Kidney (tissue), 14 donors: ENCODE measurements around the gene UGT2B11. TPM values are rescaled to one million over a fixed set of nuclear protein-coding genes. Genes with fewer than 3 reads are reported as not detected.
"Not testable (repeated sequence)": the region's sequence is repeated elsewhere in the genome, so short reads cannot be mapped to it uniquely, and the experiment has no call there.

ENCODE experiments used
- DNase-seq, 5 donors: peaks; one replicate each; pipeline ENCODE4 v3.0.0-alpha.2; 2013 to 2020
- FAIRE-seq: peaks from 2 replicates; lab custom pipeline; 2012; peaks lifted over from hg19 to GRCh38; lab: Jason Lieb, UNC
- H3K27ac ChIP-seq, 2 donors: one replicate each; pipeline ENCODE4 v1.7.0; 2013; ENCODE audit warnings: low read depth in 2 of 2, low read length in 2 of 2, inconsistent platforms in 1 of 2
- H3K27me3 ChIP-seq: one replicate; pipeline ENCODE4 v1.7.1; 2013; ENCODE audit warnings: low read length, inconsistent platforms; ENCODE audit not compliant: control insufficient read depth, insufficient read depth
- H3K36me3 ChIP-seq, 3 donors: one replicate each; pipeline versions ENCODE4 v1.7.0 to v1.7.1; 2013; ENCODE audit warnings: low read length in 3 of 3, control low read depth in 1 of 3, inconsistent platforms in 1 of 3; ENCODE audit not compliant: insufficient read depth in 3 of 3, control insufficient read depth in 2 of 3
- H3K4me1 ChIP-seq, 3 donors: one replicate each; pipeline versions ENCODE4 v1.7.0 to v1.7.1; 2013; ENCODE audit warnings: low read length in 3 of 3, inconsistent platforms in 1 of 3, low read depth in 1 of 3; ENCODE audit not compliant: control insufficient read depth in 2 of 3, insufficient read depth in 2 of 3
- H3K4me3 ChIP-seq, 3 donors: one replicate each; pipeline versions ENCODE4 v1.7.0 to v1.8.1; 2013; ENCODE audit warnings: low read length in 3 of 3, control low read depth in 1 of 3, inconsistent platforms in 1 of 3
- H3K9ac ChIP-seq, 3 donors: one replicate each; pipeline versions ENCODE4 v1.7.0 to v1.7.1; 2013; ENCODE audit warnings: low read length in 3 of 3, control low read depth in 1 of 3, inconsistent platforms in 1 of 3
- H3K9me3 ChIP-seq, 3 donors: one replicate each; pipeline versions ENCODE4 v1.7.0 to v1.7.1; 2013; ENCODE audit warnings: low read length in 3 of 3, control low read depth in 1 of 3, inconsistent platforms in 1 of 3; ENCODE audit not compliant: control insufficient read depth in 2 of 3, insufficient read depth in 1 of 3
- intact Hi-C: fragments of 100-400 bp; cut with DNase I; formaldehyde crosslinking; loops from one replicate; pipeline ENCODE4 v1.11.1; 2022
- polyA plus RNA-seq: library from polyadenylated mRNA; stranded (reverse); fragments of 350-450 nt; fragmentation: Illumina TruSeq; extraction: RNeasy Lipid Tissue Mini Kit (QIAGEN cat#74804); gene quantifications from one replicate; pipeline ENCODE4 v1.2.3, GENCODE V29; 2014; ENCODE audit warnings: low read depth, low replicate concordance; ENCODE audit not compliant: insufficient read depth
- total RNA-seq: library from RNA; stranded (reverse); fragmentation: NEBNext Ultra II Directional; extraction: Animal tissue kit (Norgen Biotek cat#: 25700); gene quantifications from one replicate; pipeline ENCODE4 v1.2.1, GENCODE V29; 2021
- TF ChIP-seq, protein P1 (sequence below): IDR thresholded peaks from 3 replicates; pipeline ENCODE4 v1.5.1; 2012; ENCODE audit warnings: mild to moderate bottlenecking, moderate library complexity, borderline replicate concordance; ENCODE audit not compliant: insufficient read depth; ENCODE audit errors: extremely low read depth
- donor health status: control.
- donor health status: control.
- donor health status: control.
- donor health status: control.
- donor health status: control.
- donor health status: DM: yes; HTN: yes; CAD: no.
- donor health status: Normal renal cell carcinoma (clear cell type).

Gene UGT2B11
- total and polyA plus RNA-seq, 2 donors from 2014 or later = not detected

- Histone ChIP-seq H3K4me1 (no peaks in the 10 kb centered on the region), H3K27ac (no peak overlapping the region), H3K9me3 (no peaks in the 10 kb centered on the region), H3K4me3 (no peak overlapping the region), H3K27me3 (no peaks in the 10 kb centered on the region), H3K9ac (no peak overlapping the region), H3K36me3 (no peaks in the 10 kb centered on the region)
- TF ChIP-seq, protein P1, sequence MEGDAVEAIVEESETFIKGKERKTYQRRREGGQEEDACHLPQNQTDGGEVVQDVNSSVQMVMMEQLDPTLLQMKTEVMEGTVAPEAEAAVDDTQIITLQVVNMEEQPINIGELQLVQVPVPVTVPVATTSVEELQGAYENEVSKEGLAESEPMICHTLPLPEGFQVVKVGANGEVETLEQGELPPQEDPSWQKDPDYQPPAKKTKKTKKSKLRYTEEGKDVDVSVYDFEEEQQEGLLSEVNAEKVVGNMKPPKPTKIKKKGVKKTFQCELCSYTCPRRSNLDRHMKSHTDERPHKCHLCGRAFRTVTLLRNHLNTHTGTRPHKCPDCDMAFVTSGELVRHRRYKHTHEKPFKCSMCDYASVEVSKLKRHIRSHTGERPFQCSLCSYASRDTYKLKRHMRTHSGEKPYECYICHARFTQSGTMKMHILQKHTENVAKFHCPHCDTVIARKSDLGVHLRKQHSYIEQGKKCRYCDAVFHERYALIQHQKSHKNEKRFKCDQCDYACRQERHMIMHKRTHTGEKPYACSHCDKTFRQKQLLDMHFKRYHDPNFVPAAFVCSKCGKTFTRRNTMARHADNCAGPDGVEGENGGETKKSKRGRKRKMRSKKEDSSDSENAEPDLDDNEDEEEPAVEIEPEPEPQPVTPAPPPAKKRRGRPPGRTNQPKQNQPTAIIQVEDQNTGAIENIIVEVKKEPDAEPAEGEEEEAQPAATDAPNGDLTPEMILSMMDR = no peak
- intact Hi-C loops = no loop called here
- FAIRE-seq = no peak
- no peak for DNase-seq
These were observed 3.6 kb downstream of the UGT2B11 start for GRCh38 chr4:69210911-69211310.

DNA sequence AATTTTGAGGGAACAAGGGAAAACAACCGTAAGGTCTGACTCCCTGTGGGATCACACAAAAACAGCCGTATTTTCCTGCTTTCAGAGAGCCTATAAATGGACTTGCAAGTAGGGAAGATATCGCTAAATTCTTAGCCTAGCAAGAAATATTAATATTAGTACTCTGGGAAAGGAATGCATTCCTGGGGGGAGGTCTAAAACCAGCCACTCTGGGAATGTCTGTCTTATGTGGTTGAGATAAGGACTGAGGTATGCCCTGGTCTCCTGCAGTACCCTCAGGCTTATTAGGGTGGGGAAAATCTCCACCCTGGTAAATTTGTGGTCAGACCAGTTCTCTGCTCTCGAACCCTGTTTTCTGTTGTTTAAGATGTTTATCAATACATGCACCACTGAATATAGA, 16.0 kb downstream of the UGT2B11 start:
- H3K27ac ChIP-seq, H3K4me3 ChIP-seq, intact Hi-C loops, H3K9me3 ChIP-seq, H3K9ac ChIP-seq, H3K4me1 ChIP-seq, H3K27me3 ChIP-seq, H3K36me3 ChIP-seq, FAIRE-seq, DNase-seq: not testable (repeated sequence)

GRCh38 chr4:69196209-69196965, 18.2 kb downstream of the UGT2B11 start:
- Histone ChIP-seq H3K27ac (no peak overlapping the region), H3K4me3 (no peak overlapping the region), H3K9ac (no peak overlapping the region), H3K36me3 (no peaks in the 10 kb centered on the region), H3K9me3 (no peaks in the 10 kb centered on the region), H3K4me1 (no peaks in the 10 kb centered on the region), H3K27me3 (no peaks in the 10 kb centered on the region)
- FAIRE-seq (no peak), DNase-seq (no peak)
- TF ChIP-seq, protein P1 = no peak
- intact Hi-C loops = no loop called here

DNA sequence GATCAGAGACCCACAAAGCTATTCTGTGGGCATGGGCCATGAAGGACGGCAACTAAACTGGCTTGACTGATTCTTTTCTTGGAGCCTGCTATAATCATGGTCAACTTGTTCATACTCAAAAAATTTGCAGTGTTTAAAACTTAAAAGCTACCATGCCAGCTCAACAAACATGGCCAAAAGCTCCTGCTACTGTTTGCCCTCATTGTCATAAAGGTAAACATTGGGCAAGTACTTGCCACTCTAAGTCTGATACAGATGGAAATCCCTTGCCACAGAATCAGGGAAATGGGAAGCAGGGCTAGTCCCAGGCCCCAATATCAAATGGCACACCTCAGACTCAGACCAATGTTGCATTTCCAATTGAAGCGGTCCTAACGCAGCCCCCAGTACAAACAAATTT, 20.4 kb downstream of the UGT2B11 start:
- Histone ChIP-seq H3K4me1 (no peaks in the 10 kb centered on the region), H3K27me3 (no peaks in the 10 kb centered on the region), H3K9ac (no peak overlapping the region), H3K36me3 (no peaks in the 10 kb centered on the region), H3K9me3 (no peaks in the 10 kb centered on the region), H3K4me3 (no peak overlapping the region), H3K27ac (no peak overlapping the region)
- intact Hi-C loops = no loop called here
- DNase-seq (no peak), FAIRE-seq (no peak)
- TF ChIP-seq, protein P1 = no peak

- intact Hi-C loops, H3K9ac ChIP-seq, H3K27ac ChIP-seq, H3K9me3 ChIP-seq, FAIRE-seq, DNase-seq, H3K4me1 ChIP-seq, H3K27me3 ChIP-seq, H3K36me3 ChIP-seq, H3K4me3 ChIP-seq: not testable (repeated sequence)
These were observed 22.6 kb downstream of the UGT2B11 start for GRCh38 chr4:69191905-69192304.

DNA sequence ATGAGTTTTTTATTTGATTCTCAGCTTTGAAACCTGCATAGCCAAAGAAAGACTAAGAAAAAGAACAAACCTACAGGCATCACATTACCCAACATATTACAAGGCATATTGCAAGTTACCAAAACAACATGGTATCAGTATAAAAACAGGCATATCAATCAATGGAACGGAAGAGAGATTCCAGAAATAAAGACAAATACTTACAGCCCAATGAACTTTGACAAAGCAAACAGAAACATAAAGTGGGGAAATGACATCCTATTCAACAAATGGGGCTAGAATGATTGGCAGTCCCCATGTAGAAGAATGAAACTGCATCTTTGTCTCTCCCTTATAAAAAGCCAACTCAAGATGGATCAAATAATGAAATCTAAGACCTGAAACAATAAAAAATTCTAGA, 23.9 kb downstream of the UGT2B11 start:
- H3K9ac ChIP-seq, H3K4me3 ChIP-seq, intact Hi-C loops, H3K27ac ChIP-seq, H3K36me3 ChIP-seq, H3K9me3 ChIP-seq, H3K4me1 ChIP-seq, FAIRE-seq, DNase-seq, H3K27me3 ChIP-seq: not testable (repeated sequence)
